Hepatocyte (in vitro differentiated cells): ENCODE measurements around the gene KIFC3.

Source experiments
- CTCF ChIP-seq: fragments of 200-600 bp; sonication (generic); IDR thresholded peaks from 2 replicates; pipeline ENCODE4 v1.5.1; 2016; ENCODE audit warnings: antibody characterized with exemption, mild to moderate bottlenecking; ENCODE audit not compliant: poor library complexity
- EZH2 ChIP-seq: fragments of 200-600 bp; sonication (generic); IDR thresholded peaks from 2 replicates; pipeline ENCODE4 v1.6.1; 2016; ENCODE audit warnings: antibody characterized with exemption, mild to moderate bottlenecking, borderline replicate concordance
- EZH2phosphoT487 ChIP-seq: fragments of 200-600 bp; sonication (generic); IDR thresholded peaks from one replicate; pipeline ENCODE4 v1.6.1; 2018; ENCODE audit warnings: antibody characterized with exemption, mild to moderate bottlenecking, low read depth, moderate library complexity; ENCODE audit not compliant: unreplicated experiment, severe bottlenecking

- TF ChIP-seq CTCF (no peak), EZH2 (no peak), EZH2phosphoT487 (no peak)
Observed at GRCh38 chr16:57735755-57736418, 66.4 kb downstream of the KIFC3 start, which contains the start of gene KATNB1.
